Measurements from ENCODE around the gene P2RY6.

DNA sequence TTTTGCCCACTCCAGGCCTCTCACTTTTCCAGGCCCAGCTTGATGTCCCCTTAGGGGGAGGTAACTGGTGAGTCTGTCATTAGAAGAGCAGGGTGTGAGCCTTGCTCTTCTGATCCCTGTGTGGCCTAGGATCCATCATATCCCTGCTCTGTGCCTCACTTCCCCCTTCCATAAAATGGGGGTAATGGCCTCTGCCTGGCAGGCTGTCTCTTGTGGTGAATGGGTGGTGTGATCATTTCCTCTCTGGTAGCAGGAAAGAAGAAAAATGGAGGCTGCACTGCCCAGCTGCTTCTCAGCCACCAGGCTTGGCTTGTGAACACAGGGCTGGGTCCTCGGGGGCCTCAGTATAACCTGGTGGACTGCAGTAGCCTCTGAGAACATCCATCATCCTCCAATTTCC is 41.5 kb downstream of the P2RY6 start:
- TF ChIP-seq, protein P1, sequence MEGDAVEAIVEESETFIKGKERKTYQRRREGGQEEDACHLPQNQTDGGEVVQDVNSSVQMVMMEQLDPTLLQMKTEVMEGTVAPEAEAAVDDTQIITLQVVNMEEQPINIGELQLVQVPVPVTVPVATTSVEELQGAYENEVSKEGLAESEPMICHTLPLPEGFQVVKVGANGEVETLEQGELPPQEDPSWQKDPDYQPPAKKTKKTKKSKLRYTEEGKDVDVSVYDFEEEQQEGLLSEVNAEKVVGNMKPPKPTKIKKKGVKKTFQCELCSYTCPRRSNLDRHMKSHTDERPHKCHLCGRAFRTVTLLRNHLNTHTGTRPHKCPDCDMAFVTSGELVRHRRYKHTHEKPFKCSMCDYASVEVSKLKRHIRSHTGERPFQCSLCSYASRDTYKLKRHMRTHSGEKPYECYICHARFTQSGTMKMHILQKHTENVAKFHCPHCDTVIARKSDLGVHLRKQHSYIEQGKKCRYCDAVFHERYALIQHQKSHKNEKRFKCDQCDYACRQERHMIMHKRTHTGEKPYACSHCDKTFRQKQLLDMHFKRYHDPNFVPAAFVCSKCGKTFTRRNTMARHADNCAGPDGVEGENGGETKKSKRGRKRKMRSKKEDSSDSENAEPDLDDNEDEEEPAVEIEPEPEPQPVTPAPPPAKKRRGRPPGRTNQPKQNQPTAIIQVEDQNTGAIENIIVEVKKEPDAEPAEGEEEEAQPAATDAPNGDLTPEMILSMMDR (IDR thresholded peaks at IDR 0.05): no peak
- no peak for TF ChIP-seq POLR2A (IDR thresholded peaks at IDR 0.05)
